Left ventricle myocardium inferior (tissue), 1 donor: Measurements from ENCODE around the gene UBA6. TPM values are rescaled to one million over a fixed set of nuclear protein-coding genes. Genes with fewer than 3 reads are reported as not detected.

Experiments
- DNase-seq: peaks from one replicate; pipeline ENCODE4 v3.0.0-alpha.2; 2020
- H3K27ac ChIP-seq: fragments of 200-600 bp; replicated peaks from 2 replicates; pipeline ENCODE4 v1.8.0; 2021
- H3K27me3 ChIP-seq: fragments of 200-600 bp; 2 replicates; pipeline ENCODE4 v1.8.0; 2021; ENCODE audit warnings: low read depth
- H3K36me3 ChIP-seq: fragments of 200-600 bp; 2 replicates; pipeline ENCODE4 v1.8.0; 2021
- H3K4me1 ChIP-seq: fragments of 200-600 bp; 2 replicates; pipeline ENCODE4 v1.8.0; 2021
- H3K4me3 ChIP-seq: fragments of 200-600 bp; 2 replicates; pipeline ENCODE4 v1.8.0; 2021; ENCODE audit warnings: mild to moderate bottlenecking, moderate library complexity
- H3K9me3 ChIP-seq: fragments of 200-600 bp; replicated peaks from 2 replicates; pipeline ENCODE4 v1.8.0; 2021
- intact Hi-C: fragments of 100-400 bp; cut with micrococcal nuclease; formaldehyde crosslinking; loops from one replicate; pipeline ENCODE4 v1.11.0; 2022
- total RNA-seq: library from RNA; stranded (reverse); fragmentation: NEBNext Ultra II Directional; extraction: Animal tissue kit (Norgen Biotek cat#: 25700); gene quantifications from one replicate; pipeline ENCODE4 v1.2.1, GENCODE V29; 2021
- TF ChIP-seq, protein P1 (sequence below): fragments of 200-600 bp; IDR thresholded peaks from 2 replicates; pipeline ENCODE4 v1.8.0; 2021; ENCODE audit warnings: antibody characterized with exemption, mild to moderate bottlenecking, borderline replicate concordance
- donor health status: DM: no; HTN: yes; CAD: no; lungs with severe emphysema.

The UBA6 gene
- total RNA-seq, 1 donor from 2014 or later = 18.2 TPM

GRCh38 chr4:67684839-67685531 lies 16.0 kb downstream of the UBA6 start:
- Histone ChIP-seq H3K4me1 (no peaks in the 10 kb centered on the region), H3K9me3 (no peaks in the 10 kb centered on the region), H3K27me3 (no peaks in the 10 kb centered on the region), H3K36me3 (peaks cover 15% of the 10 kb centered on the region), H3K4me3 (no peak overlapping the region), H3K27ac (no peak overlapping the region)
- no peak for DNase-seq
- TF ChIP-seq, protein P1, sequence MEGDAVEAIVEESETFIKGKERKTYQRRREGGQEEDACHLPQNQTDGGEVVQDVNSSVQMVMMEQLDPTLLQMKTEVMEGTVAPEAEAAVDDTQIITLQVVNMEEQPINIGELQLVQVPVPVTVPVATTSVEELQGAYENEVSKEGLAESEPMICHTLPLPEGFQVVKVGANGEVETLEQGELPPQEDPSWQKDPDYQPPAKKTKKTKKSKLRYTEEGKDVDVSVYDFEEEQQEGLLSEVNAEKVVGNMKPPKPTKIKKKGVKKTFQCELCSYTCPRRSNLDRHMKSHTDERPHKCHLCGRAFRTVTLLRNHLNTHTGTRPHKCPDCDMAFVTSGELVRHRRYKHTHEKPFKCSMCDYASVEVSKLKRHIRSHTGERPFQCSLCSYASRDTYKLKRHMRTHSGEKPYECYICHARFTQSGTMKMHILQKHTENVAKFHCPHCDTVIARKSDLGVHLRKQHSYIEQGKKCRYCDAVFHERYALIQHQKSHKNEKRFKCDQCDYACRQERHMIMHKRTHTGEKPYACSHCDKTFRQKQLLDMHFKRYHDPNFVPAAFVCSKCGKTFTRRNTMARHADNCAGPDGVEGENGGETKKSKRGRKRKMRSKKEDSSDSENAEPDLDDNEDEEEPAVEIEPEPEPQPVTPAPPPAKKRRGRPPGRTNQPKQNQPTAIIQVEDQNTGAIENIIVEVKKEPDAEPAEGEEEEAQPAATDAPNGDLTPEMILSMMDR = no peak
- intact Hi-C loops = no loop called here

DNA sequence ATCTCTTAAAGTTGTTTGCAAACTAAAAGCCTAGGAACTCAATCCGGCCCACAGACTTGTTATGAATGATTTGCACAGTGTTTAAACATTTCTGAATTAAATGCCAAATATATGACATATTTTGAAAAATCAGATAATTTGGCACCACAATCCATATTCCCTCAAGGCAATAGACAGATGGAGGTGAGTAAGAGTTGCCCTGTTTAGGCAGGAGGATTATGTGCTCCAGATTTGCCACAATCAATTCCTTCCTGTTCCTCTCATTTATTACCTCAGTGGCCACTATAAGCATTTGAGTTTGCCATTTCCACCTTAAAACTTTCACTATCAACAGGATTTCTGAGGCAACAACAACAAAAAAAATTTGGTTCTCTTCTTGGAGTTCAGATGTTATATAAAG lies 18.7 kb downstream of the UBA6 start:
- Histone ChIP-seq H3K4me3 (no peak overlapping the region), H3K9me3 (no peaks in the 10 kb centered on the region), H3K27me3 (no peaks in the 10 kb centered on the region), H3K27ac (no peak overlapping the region), H3K4me1 (no peaks in the 10 kb centered on the region), H3K36me3 (peaks cover 21% of the 10 kb centered on the region)
- DNase-seq = no peak
- TF ChIP-seq, protein P1 = no peak
- intact Hi-C loops = no loop called here

- TF ChIP-seq, protein P1 = no peak
- H3K27ac ChIP-seq = no peak overlapping the region
- no peaks in the 10 kb centered on the region for H3K4me1 ChIP-seq
- H3K4me3 ChIP-seq = no peak overlapping the region
- intact Hi-C loops = no loop called here
- H3K36me3 ChIP-seq = peaks cover 37% of the 10 kb centered on the region
- no peak for DNase-seq
- H3K9me3 ChIP-seq = no peaks in the 10 kb centered on the region
- no peaks in the 10 kb centered on the region for H3K27me3 ChIP-seq
Measured at GRCh38 chr4:67680581-67681222, 20.3 kb downstream of the UBA6 start.

GRCh38 chr4:67678612-67679011 lies 22.3 kb downstream of the UBA6 start:
- no peak overlapping the region for H3K27ac ChIP-seq
- DNase-seq = no peak
- peaks cover 58% of the 10 kb centered on the region for H3K36me3 ChIP-seq
- H3K27me3 ChIP-seq = no peaks in the 10 kb centered on the region
- H3K9me3 ChIP-seq = no peaks in the 10 kb centered on the region
- TF ChIP-seq, protein P1 = no peak
- H3K4me3 ChIP-seq = no peak overlapping the region
- intact Hi-C loops = no loop called here
- no peaks in the 10 kb centered on the region for H3K4me1 ChIP-seq

- Histone ChIP-seq H3K4me1 (no peaks in the 10 kb centered on the region), H3K27me3 (no peaks in the 10 kb centered on the region), H3K4me3 (no peak overlapping the region), H3K9me3 (no peaks in the 10 kb centered on the region), H3K27ac (no peak overlapping the region), H3K36me3 (peaks cover 86% of the 10 kb centered on the region)
- DNase-seq = no peak
- intact Hi-C loops = no loop called here
- TF ChIP-seq, protein P1 = no peak
Measured at GRCh38 chr4:67674098-67674497, 26.9 kb downstream of the UBA6 start.
